OCI-LY1 (cell line): Measurements from ENCODE around the gene NETO2.

Experiments
- EZH2 ChIP-seq: fragments of 200-600 bp; sonication (generic), shearing (Covaris generic); IDR thresholded peaks from 2 replicates; pipeline ENCODE4 v1.8.0; 2017; ENCODE audit warnings: borderline replicate concordance, mixed run types, mild to moderate bottlenecking, antibody characterized with exemption, low read length, moderate library complexity, mixed read lengths
- TF ChIP-seq, protein P1 (sequence below): fragments of 200-600 bp; sonication (generic), shearing (Covaris generic); IDR thresholded peaks from 2 replicates; pipeline ENCODE4 v1.5.1; 2017; ENCODE audit warnings: mild to moderate bottlenecking, antibody characterized with exemption, low read length, moderate library complexity, mixed read lengths

GRCh38 chr16:47113130-47113529 is 30.6 kb downstream of the NETO2 start:
- TF ChIP-seq, protein P1, sequence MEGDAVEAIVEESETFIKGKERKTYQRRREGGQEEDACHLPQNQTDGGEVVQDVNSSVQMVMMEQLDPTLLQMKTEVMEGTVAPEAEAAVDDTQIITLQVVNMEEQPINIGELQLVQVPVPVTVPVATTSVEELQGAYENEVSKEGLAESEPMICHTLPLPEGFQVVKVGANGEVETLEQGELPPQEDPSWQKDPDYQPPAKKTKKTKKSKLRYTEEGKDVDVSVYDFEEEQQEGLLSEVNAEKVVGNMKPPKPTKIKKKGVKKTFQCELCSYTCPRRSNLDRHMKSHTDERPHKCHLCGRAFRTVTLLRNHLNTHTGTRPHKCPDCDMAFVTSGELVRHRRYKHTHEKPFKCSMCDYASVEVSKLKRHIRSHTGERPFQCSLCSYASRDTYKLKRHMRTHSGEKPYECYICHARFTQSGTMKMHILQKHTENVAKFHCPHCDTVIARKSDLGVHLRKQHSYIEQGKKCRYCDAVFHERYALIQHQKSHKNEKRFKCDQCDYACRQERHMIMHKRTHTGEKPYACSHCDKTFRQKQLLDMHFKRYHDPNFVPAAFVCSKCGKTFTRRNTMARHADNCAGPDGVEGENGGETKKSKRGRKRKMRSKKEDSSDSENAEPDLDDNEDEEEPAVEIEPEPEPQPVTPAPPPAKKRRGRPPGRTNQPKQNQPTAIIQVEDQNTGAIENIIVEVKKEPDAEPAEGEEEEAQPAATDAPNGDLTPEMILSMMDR = no peak
- no peak for TF ChIP-seq EZH2
